H1 (cell line): Measurements from ENCODE around the gene KIF23. TPM values are rescaled to one million over a fixed set of nuclear protein-coding genes. Genes with fewer than 3 reads are reported as not detected.

Source experiments
- CTCF ChIA-PET: fragments of 300-600 bp; sonication (Branson Sonifier 250); formaldehyde crosslinking; loops from one replicate; lab custom pipeline; 2021; ENCODE audit not compliant: partially characterized antibody; lab: Charles Lee
- POLR2A ChIA-PET: fragments of 300-600 bp; sonication (Branson Sonifier 250); formaldehyde crosslinking; loops from one replicate; lab custom pipeline; 2021; ENCODE audit warnings: inconsistent platforms; ENCODE audit not compliant: partially characterized antibody; lab: Charles Lee
- DNase-seq, 2 experiments: peaks; one replicate each; pipeline versions ENCODE4 v3.0.0 to v3.0.0-alpha.2; 2010 to 2022; ENCODE audit warnings: low spot score in 2 of 2, low read depth in 1 of 2, mixed read lengths in 1 of 2
- FAIRE-seq: peaks from 2 replicates; lab custom pipeline; 2011; peaks lifted over from hg19 to GRCh38; lab: Jason Lieb, UNC
- H2AFZ ChIP-seq: 2 replicates; pipeline ENCODE4 v1.8.1; 2012; ENCODE audit warnings: low read length, inconsistent platforms
- H2AK5ac ChIP-seq: 2 replicates; pipeline ENCODE4 v1.6.1; 2013; ENCODE audit warnings: low read depth, low read length
- H2BK120ac ChIP-seq: replicated peaks from 2 replicates; pipeline ENCODE3; 2013; ENCODE audit warnings: low read depth, low read length, inconsistent platforms
- H2BK12ac ChIP-seq: 2 replicates; pipeline ENCODE4 v1.6.1; 2013; ENCODE audit warnings: low read depth, low read length
- H2BK15ac ChIP-seq: 2 replicates; pipeline ENCODE4 v1.6.1; 2013; ENCODE audit warnings: low read length
- H2BK20ac ChIP-seq: 2 replicates; pipeline ENCODE4 v1.6.1; 2013; ENCODE audit warnings: low read length
- H2BK5ac ChIP-seq: 2 replicates; pipeline ENCODE4 v1.6.1; 2013; ENCODE audit warnings: low read depth, low read length
- H3K14ac ChIP-seq: 2 replicates; pipeline ENCODE4 v1.6.1; 2013; ENCODE audit warnings: inconsistent platforms; ENCODE audit not compliant: insufficient read length
- H3K18ac ChIP-seq: 2 replicates; pipeline ENCODE4 v1.6.1; 2013; ENCODE audit warnings: low read length; ENCODE audit errors: extremely low read depth
- H3K23ac ChIP-seq: 2 replicates; pipeline ENCODE4 v1.6.1; 2013; ENCODE audit warnings: inconsistent platforms; ENCODE audit not compliant: insufficient read length
- H3K23me2 ChIP-seq: 2 replicates; pipeline ENCODE4 v1.6.1; 2013; ENCODE audit warnings: low read depth, low read length
- H3K27ac ChIP-seq: 2 replicates; pipeline ENCODE4 v1.6.1; 2011; ENCODE audit warnings: low read depth, low read length, inconsistent platforms
- H3K27me3 ChIP-seq, 4 experiments: replicated peaks in 1 of 4; 1 replicate in 1 of 4; 2 replicates in 3 of 4; pipeline versions ENCODE4 v1.6.1 to v1.8.1; 2011 to 2013; ENCODE audit warnings: low read length in 3 of 4, mild to moderate bottlenecking in 3 of 4, inconsistent platforms in 2 of 4, mixed read lengths in 2 of 4, moderate library complexity in 1 of 4; ENCODE audit not compliant: control insufficient read depth in 3 of 4, insufficient read depth in 3 of 4; ENCODE audit errors: extremely low read depth in 1 of 4
- H3K36me3 ChIP-seq, 4 experiments: 2 replicates each; pipeline versions ENCODE4 v1.6.1 to v1.8.1; 2011 to 2013; ENCODE audit warnings: mild to moderate bottlenecking in 4 of 4, low read length in 3 of 4, moderate library complexity in 2 of 4, control low read depth in 1 of 4, inconsistent platforms in 1 of 4; ENCODE audit not compliant: insufficient read depth in 4 of 4, control insufficient read depth in 2 of 4
- H3K4ac ChIP-seq: replicated peaks from 2 replicates; pipeline ENCODE3; 2013; ENCODE audit warnings: low read length, low read depth, mixed read lengths, inconsistent platforms; ENCODE audit not compliant: insufficient read length
- H3K4me1 ChIP-seq, 4 experiments: replicated peaks in 1 of 4; 1 replicate in 1 of 4; 2 replicates in 3 of 4; pipeline versions ENCODE4 v1.6.1 to v1.8.1; 2011 to 2013; ENCODE audit warnings: low read length in 3 of 4, inconsistent platforms in 2 of 4, mixed read lengths in 1 of 4; ENCODE audit not compliant: insufficient read depth in 4 of 4, control insufficient read depth in 3 of 4
- H3K4me2 ChIP-seq, 2 experiments: 2 replicates each; pipeline versions ENCODE4 v1.6.1 to v1.8.1; 2011 to 2013; ENCODE audit warnings: low read depth in 2 of 2, low read length in 2 of 2, control low read depth in 1 of 2, inconsistent platforms in 1 of 2, mild to moderate bottlenecking in 1 of 2; ENCODE audit not compliant: insufficient read depth in 1 of 2
- H3K4me3 ChIP-seq, 4 experiments: fragments of 200-600, 300-600 bp in 1 of 4; sonication (generic), shearing (Covaris generic), sonication (Bioruptor Twin) in 1 of 4; 2 replicates each; pipeline versions ENCODE4 v1.5.1 to v1.8.1; 2011 to 2016; ENCODE audit warnings: low read length in 4 of 4, low read depth in 3 of 4, control low read depth in 2 of 4, inconsistent platforms in 2 of 4, mild to moderate bottlenecking in 2 of 4, mixed read lengths in 1 of 4, moderate library complexity in 1 of 4; ENCODE audit not compliant: insufficient read depth in 2 of 4; ENCODE audit errors: extremely low read depth in 1 of 4
- H3K56ac ChIP-seq: replicated peaks from 2 replicates; pipeline ENCODE3; 2013; ENCODE audit warnings: low read depth, mild to moderate bottlenecking, mixed read lengths, low read length, inconsistent platforms; ENCODE audit not compliant: insufficient read length
- H3K79me1 ChIP-seq: 2 replicates; pipeline ENCODE4 v1.6.1; 2013; ENCODE audit warnings: low read depth, low read length, control low read depth
- H3K79me2 ChIP-seq, 2 experiments: 2 replicates each; pipeline versions ENCODE4 v1.6.1 to v1.8.1; 2012 to 2013; ENCODE audit warnings: low read length in 2 of 2, mild to moderate bottlenecking in 2 of 2, inconsistent platforms in 1 of 2; ENCODE audit not compliant: insufficient read depth in 2 of 2, control insufficient read depth in 1 of 2
- H3K9ac ChIP-seq, 4 experiments: replicated peaks in 1 of 4; 1 replicate in 1 of 4; 2 replicates in 3 of 4; pipeline versions ENCODE4 v1.6.1 to v1.8.1; 2011 to 2013; ENCODE audit warnings: low read depth in 3 of 4, low read length in 3 of 4, control low read depth in 2 of 4, mild to moderate bottlenecking in 2 of 4, moderate library complexity in 2 of 4, inconsistent platforms in 1 of 4; ENCODE audit errors: extremely low read depth in 1 of 4
- H3K9me3 ChIP-seq, 2 experiments: 2 replicates each; pipeline versions ENCODE4 v1.6.1 to v1.8.1; 2012 to 2013; ENCODE audit warnings: mild to moderate bottlenecking in 2 of 2, moderate library complexity in 2 of 2, control low read depth in 1 of 2, inconsistent platforms in 1 of 2, low read depth in 1 of 2, low read length in 1 of 2, mixed read lengths in 1 of 2; ENCODE audit not compliant: insufficient read depth in 2 of 2
- H4K20me1 ChIP-seq, 2 experiments: replicated peaks in 1 of 2; 2 replicates each; pipeline versions ENCODE3 to v1.8.1; 2011 to 2013; ENCODE audit warnings: inconsistent platforms in 2 of 2, low read length in 2 of 2, mild to moderate bottlenecking in 1 of 2; ENCODE audit not compliant: insufficient read depth in 2 of 2, control insufficient read depth in 1 of 2
- H4K5ac ChIP-seq: 2 replicates; pipeline ENCODE4 v1.6.1; 2013; ENCODE audit warnings: low read length, low read depth, mixed read lengths, inconsistent platforms; ENCODE audit not compliant: insufficient read length
- H4K8ac ChIP-seq: 2 replicates; pipeline ENCODE4 v1.8.0; 2013; ENCODE audit warnings: mild to moderate bottlenecking, moderate library complexity, low read length, inconsistent platforms; ENCODE audit not compliant: insufficient read depth; ENCODE audit errors: extremely low read depth
- H4K91ac ChIP-seq: replicated peaks from 2 replicates; pipeline ENCODE3; 2013; ENCODE audit warnings: low read length, mixed read lengths, inconsistent platforms; ENCODE audit not compliant: insufficient read length
- BACH1 ChIP-seq: IDR thresholded peaks from 2 replicates; pipeline ENCODE4 v1.6.1; 2012; ENCODE audit warnings: low read length, improper control_type of control experiment
- CREB1 ChIP-seq: IDR thresholded peaks from 2 replicates; pipeline ENCODE4 v1.6.1; 2012; ENCODE audit warnings: inconsistent platforms
- CTBP2 ChIP-seq: IDR thresholded peaks from 2 replicates; pipeline ENCODE4 v1.7.0; 2011; ENCODE audit warnings: borderline replicate concordance, mild to moderate bottlenecking, moderate library complexity, mixed read lengths, low read length; ENCODE audit not compliant: insufficient read depth, insufficient read length
- FOSL1 ChIP-seq: IDR thresholded peaks from 2 replicates; pipeline ENCODE4 v1.6.1; 2011; ENCODE audit warnings: mild to moderate bottlenecking, low read depth, low read length, moderate library complexity; ENCODE audit not compliant: insufficient read depth
- GTF2F1 ChIP-seq: IDR thresholded peaks from 2 replicates; pipeline ENCODE4 v1.6.1; 2012; ENCODE audit warnings: low read depth, low read length, improper control_type of control experiment, borderline replicate concordance
- HDAC2 ChIP-seq, 2 experiments: fragments of 300-600 bp in 1 of 2; sonication (generic) in 1 of 2; IDR thresholded peaks; 2 replicates each; pipeline ENCODE4 v1.6.1; 2011 to 2012; ENCODE audit warnings: low read depth in 2 of 2, low read length in 2 of 2, mild to moderate bottlenecking in 2 of 2, moderate library complexity in 2 of 2, borderline replicate concordance in 1 of 2, inconsistent platforms in 1 of 2
- JUND ChIP-seq: IDR thresholded peaks from 2 replicates; pipeline ENCODE4 v1.6.1; 2011; ENCODE audit warnings: mild to moderate bottlenecking, improper control_type of control experiment, low read length
- NANOG ChIP-seq: IDR thresholded peaks from 2 replicates; pipeline ENCODE4 v1.6.1; 2011; ENCODE audit warnings: low read length, low read depth, mild to moderate bottlenecking, inconsistent platforms; ENCODE audit not compliant: insufficient read depth, poor library complexity, severe bottlenecking
- NRF1 ChIP-seq: IDR thresholded peaks from 2 replicates; pipeline ENCODE4 v1.6.1; 2011; ENCODE audit warnings: mild to moderate bottlenecking, low read depth, low read length, improper control_type of control experiment
- RFX5 ChIP-seq: IDR thresholded peaks from 2 replicates; pipeline ENCODE4 v1.6.1; 2011; ENCODE audit warnings: low read depth, low read length, improper control_type of control experiment, borderline replicate concordance
- SIRT6 ChIP-seq: IDR thresholded peaks from one replicate; pipeline ENCODE4 v1.7.1; 2012; ENCODE audit warnings: low read length, inconsistent platforms
- TAF7 ChIP-seq: optimal IDR thresholded peaks from 2 replicates; pipeline ENCODE3; 2011; ENCODE audit warnings: low read depth, mild to moderate bottlenecking, inconsistent platforms, low read length, moderate library complexity, borderline replicate concordance
- TEAD4 ChIP-seq: IDR thresholded peaks from 2 replicates; pipeline ENCODE4 v1.6.1; 2012; ENCODE audit warnings: low read depth, low read length, inconsistent platforms, mixed read lengths
- ZNF274 ChIP-seq: IDR thresholded peaks from 2 replicates; pipeline ENCODE4 v1.7.0; 2012; ENCODE audit warnings: low read length, borderline replicate concordance; ENCODE audit errors: extremely low read depth
- WGBS, 2 experiments: shearing (Covaris generic) in 1 of 2; methylation state at CpG; one replicate each; pipeline versions ENCODE4 v1.1.6 to v1.1.7; 2013 to 2015; ENCODE audit warnings: low lambda C conversion rate in 2 of 2, mixed read lengths in 2 of 2, inconsistent platforms in 1 of 2, low coverage in 1 of 2, missing lambda C conversion rate in 1 of 2; ENCODE audit not compliant: insufficient replicate concordance in 2 of 2, insufficient coverage in 1 of 2, insufficient read length in 1 of 2; ENCODE audit errors: extremely low coverage in 1 of 2, missing lambda C conversion rate in 1 of 2; 5-methylcytosine and 5-hydroxymethylcytosine counted together
- polyA plus RNA-seq, 7 experiments: library from polyadenylated mRNA; depleted of rRNA in 3 of 7; stranded (reverse) in 5 of 7; unstranded in 2 of 7; fragments of >200 nt in 5 of 7; fragments of 200-250 nt in 2 of 7; gene quantifications; 1 replicate in 5 of 7; 2 replicates in 1 of 7; 4 replicates in 1 of 7; pipeline versions ENCODE4 v1.2.1 to v1.2.3, GENCODE V29; 2011 to 2013; ENCODE audit warnings: missing spikeins in 2 of 7, mixed read lengths in 2 of 7
- total RNA-seq: library from RNA; stranded (reverse); fragmentation: NEBNext Ultra II Directional; extraction: Animal tissue kit (Norgen Biotek cat#: 25700); gene quantifications from 2 replicates; pipeline ENCODE4 v1.2.1, GENCODE V29; 2021

The KIF23 gene
- total and polyA plus RNA-seq, 2 of the 8 experiments (the other 6 are each of a cell fraction or from before 2014, with no cell fraction given) = 26.2 to 77.4 TPM

- Histone ChIP-seq H2BK20ac (no peak overlapping the region), H2BK120ac (no peak overlapping the region), H4K8ac (no peak overlapping the region; the same call in 1 of the 2 replicates), H4K91ac (no peak overlapping the region), H3K36me3 (no peaks in the 10 kb centered on the region), H3K9me3 (no peaks in the 10 kb centered on the region), H3K4me2 (no peak overlapping the region), H3K23me2 (no peaks in the 10 kb centered on the region), H3K4me1 (peaks cover 0 to 17% (median 7%) of the 10 kb centered on the region in 4 experiments; a peak in 5 of 7 replicates), H3K14ac (no peak overlapping the region), H3K23ac (no peak overlapping the region), H3K4ac (no peak overlapping the region), H3K18ac (no peak overlapping the region), H3K9ac (no peak overlapping the region), H3K4me3 (no peak overlapping the region), H3K27me3 (no peaks in the 10 kb centered on the region), H3K79me2 (no peaks in the 10 kb centered on the region), H4K5ac (no peak overlapping the region), H2BK12ac (no peak overlapping the region), H4K20me1 (no peaks in the 10 kb centered on the region), H2BK15ac (no peak overlapping the region), H3K27ac (no peak overlapping the region), H2AFZ (no peak overlapping the region), H2AK5ac (no peak overlapping the region), H3K79me1 (no peaks in the 10 kb centered on the region; the same call in 1 of the 2 replicates), H2BK5ac (no peak overlapping the region), H3K56ac (no peak overlapping the region)
- ChIA-PET CTCF (interaction anchor here (0.6 to 6.1 kb wide), 6 partner anchors 11 to 886 kb away, joined by 3 to 43 read pairs (median 3); partner anchors contain the start of gene GLCE), POLR2A (interaction anchor here (0.6 to 1.4 kb wide), 3 partner anchors 20 to 299 kb away, joined by 3 to 4 read pairs (median 4); partner anchors contain the start of gene RPLP1)
- no peak for FAIRE-seq
- no peak for DNase-seq
- WGBS, 2 experiments = 93% methylated on average over 4 of the region's 4 CpGs; no CpG with 5 or more reads in 1 of the 2 experiments
- TF ChIP-seq HDAC2 (IDR thresholded peaks at IDR 0.05; ENCODE audit: borderline replicate concordance in 1 of 2, low read depth in 2 of 2, low read length in 2 of 2) (no peak), NRF1 (no peak), NANOG (no peak), CREB1 (no peak), SIRT6 (no peak), TEAD4 (no peak), ZNF274 (no peak), CTBP2 (no peak), JUND (no peak), FOSL1 (no peak), TAF7 (no peak), BACH1 (no peak), RFX5 (no peak), GTF2F1 (no peak)
These were observed 21.8 kb upstream of the KIF23 start for GRCh38 chr15:69392352-69392751.
